ENCODE results near the gene ARL4C.

Gene ARL4C

GRCh38 chr2:234462218-234462992 is 34.5 kb downstream of the ARL4C start:
- no peaks in the 10 kb centered on the region for H3K9me2 ChIP-seq (replicated peaks; ENCODE audit: insufficient read depth, low read length)
- no peaks in the 10 kb centered on the region for H3F3A ChIP-seq (ENCODE audit: insufficient read depth)
- no peaks in the 10 kb centered on the region for H4K20me1 ChIP-seq (ENCODE audit: low read depth, low read length)
- H3K27me3 ChIP-seq (ENCODE audit: low read length), result no peaks in the 10 kb centered on the region
- no peaks in the 10 kb centered on the region for H3K9me3 ChIP-seq (ENCODE audit: insufficient read depth, low read length)
- H2AFZ ChIP-seq (ENCODE audit: low read depth, low read length, severe bottlenecking), result no peak overlapping the region
- TF ChIP-seq CTCF (IDR thresholded peaks at IDR 0.05; ENCODE audit: insufficient read depth, low read length, poor library complexity, severe bottlenecking), result no peak
- TF ChIP-seq EZH2phosphoT487 (conservative IDR thresholded peaks at IDR 0.05; ENCODE audit: low read length), result no peak
- no peak overlapping the region for H3K9ac ChIP-seq (ENCODE audit: low read length)
- no peaks in the 10 kb centered on the region for H3K36me3 ChIP-seq (ENCODE audit: low read length)
- no peak overlapping the region for H3K4me3 ChIP-seq (ENCODE audit: insufficient read depth, low read length, poor library complexity, severe bottlenecking)
- no peak overlapping the region for H3K27ac ChIP-seq (ENCODE audit: low read depth, low read length)
- H3K79me2 ChIP-seq (ENCODE audit: insufficient read depth, low read length), result no peaks in the 10 kb centered on the region
- no peak overlapping the region for H3K4me2 ChIP-seq (ENCODE audit: low read depth, low read length, poor library complexity, severe bottlenecking)

- H3K79me2 ChIP-seq (ENCODE audit: insufficient read depth, low read length), result no peaks in the 10 kb centered on the region
- H2AFZ ChIP-seq (ENCODE audit: low read depth, low read length, severe bottlenecking), result no peak overlapping the region
- H3K4me2 ChIP-seq (ENCODE audit: low read depth, low read length, poor library complexity, severe bottlenecking), result no peak overlapping the region
- H3K9ac ChIP-seq (ENCODE audit: low read length), result no peak overlapping the region
- H3K36me3 ChIP-seq (ENCODE audit: low read length), result no peaks in the 10 kb centered on the region
- no peak overlapping the region for H3K4me3 ChIP-seq (ENCODE audit: insufficient read depth, low read length, poor library complexity, severe bottlenecking)
- no peaks in the 10 kb centered on the region for H3K9me3 ChIP-seq (ENCODE audit: insufficient read depth, low read length)
- no peak overlapping the region for H3K27ac ChIP-seq (ENCODE audit: low read depth, low read length)
- no peaks in the 10 kb centered on the region for H3K9me2 ChIP-seq (replicated peaks; ENCODE audit: insufficient read depth, low read length)
- TF ChIP-seq EZH2phosphoT487 (conservative IDR thresholded peaks at IDR 0.05; ENCODE audit: low read length), result no peak
- TF ChIP-seq CTCF (IDR thresholded peaks at IDR 0.05; ENCODE audit: insufficient read depth, low read length, poor library complexity, severe bottlenecking), result no peak
- H3F3A ChIP-seq (ENCODE audit: insufficient read depth), result no peaks in the 10 kb centered on the region
- no peaks in the 10 kb centered on the region for H3K27me3 ChIP-seq (ENCODE audit: low read length)
- H4K20me1 ChIP-seq (ENCODE audit: low read depth, low read length), result no peaks in the 10 kb centered on the region
Observed at GRCh38 chr2:234459401-234460009, 37.4 kb downstream of the ARL4C start.

GRCh38 chr2:234458466-234458865 is 38.4 kb downstream of the ARL4C start:
- Histone ChIP-seq H3K9me2 (replicated peaks; ENCODE audit: insufficient read depth, low read length) (no peaks in the 10 kb centered on the region), H3K27ac (ENCODE audit: low read depth, low read length) (no peak overlapping the region), H3K36me3 (ENCODE audit: low read length) (no peaks in the 10 kb centered on the region), H3K4me2 (ENCODE audit: low read depth, low read length, poor library complexity, severe bottlenecking) (no peak overlapping the region), H3K4me3 (ENCODE audit: insufficient read depth, low read length, poor library complexity, severe bottlenecking) (no peak overlapping the region), H3K79me2 (ENCODE audit: insufficient read depth, low read length) (no peaks in the 10 kb centered on the region), H3K9ac (ENCODE audit: low read length) (no peak overlapping the region), H4K20me1 (ENCODE audit: low read depth, low read length) (no peaks in the 10 kb centered on the region), H2AFZ (ENCODE audit: low read depth, low read length, severe bottlenecking) (no peak overlapping the region), H3F3A (ENCODE audit: insufficient read depth) (no peaks in the 10 kb centered on the region), H3K27me3 (ENCODE audit: low read length) (no peaks in the 10 kb centered on the region), H3K9me3 (ENCODE audit: insufficient read depth, low read length) (no peaks in the 10 kb centered on the region)
- TF ChIP-seq CTCF (IDR thresholded peaks at IDR 0.05; ENCODE audit: insufficient read depth, low read length, poor library complexity, severe bottlenecking) (no peak), EZH2phosphoT487 (conservative IDR thresholded peaks at IDR 0.05; ENCODE audit: low read length) (no peak)

Data from SU-DHL-6 (cell line).